Small intestine (tissue), 7 donors: ENCODE measurements around the gene HEBP2. TPM values are rescaled to one million over a fixed set of nuclear protein-coding genes. Genes with fewer than 3 reads are reported as not detected.
A peak's percentile ranks its signal among the peaks of the same experiment; 100 is the strongest.

ENCODE experiments used
- DNase-seq, 2 donors: peaks; one replicate each; pipeline versions ENCODE4 v3.0.0 to v3.0.0-alpha.2; 2013
- FAIRE-seq: peaks from 2 replicates; lab custom pipeline; 2012; peaks lifted over from hg19 to GRCh38; lab: Jason Lieb, UNC
- H3K27ac ChIP-seq, 3 donors: one replicate each; pipeline ENCODE4 v1.5.1; 2013; ENCODE audit warnings: low read length in 2 of 3, mild to moderate bottlenecking in 2 of 3, control low read depth in 1 of 3, inconsistent platforms in 1 of 3, low read depth in 1 of 3, moderate library complexity in 1 of 3
- H3K27me3 ChIP-seq, 3 donors: one replicate each; pipeline ENCODE4 v1.6.1; 2013; ENCODE audit warnings: low read length in 3 of 3, inconsistent platforms in 1 of 3; ENCODE audit not compliant: control insufficient read depth in 3 of 3, insufficient read depth in 3 of 3
- H3K36me3 ChIP-seq, 3 donors: one replicate each; pipeline ENCODE4 v1.6.1; 2013; ENCODE audit warnings: low read length in 3 of 3, inconsistent platforms in 1 of 3, low read depth in 1 of 3, mild to moderate bottlenecking in 1 of 3, moderate library complexity in 1 of 3; ENCODE audit not compliant: control insufficient read depth in 3 of 3, insufficient read depth in 2 of 3
- H3K4me1 ChIP-seq, 3 donors: one replicate each; pipeline ENCODE4 v1.6.1; 2013; ENCODE audit warnings: low read length in 2 of 3, inconsistent platforms in 1 of 3, low read depth in 1 of 3, mild to moderate bottlenecking in 1 of 3, moderate library complexity in 1 of 3; ENCODE audit not compliant: control insufficient read depth in 3 of 3, insufficient read depth in 2 of 3
- H3K4me3 ChIP-seq, 3 donors: one replicate each; pipeline ENCODE4 v1.5.1; 2013; ENCODE audit warnings: low read length in 3 of 3, control low read depth in 1 of 3, inconsistent platforms in 1 of 3, low read depth in 1 of 3, mild to moderate bottlenecking in 1 of 3, moderate library complexity in 1 of 3
- H3K9me3 ChIP-seq, 2 donors: one replicate each; pipeline ENCODE4 v1.6.1; 2013; ENCODE audit warnings: low read depth in 1 of 2, low read length in 1 of 2; ENCODE audit not compliant: control insufficient read depth in 2 of 2, insufficient read depth in 1 of 2
- WGBS, 3 donors: extraction: QIAGEN DNeasy Blood & Tissue Kit; methylation state at CpG; one replicate each; pipeline ENCODE4 v1.1.7; 2013; 5-methylcytosine and 5-hydroxymethylcytosine counted together
- polyA plus RNA-seq, 4 donors: library from polyadenylated mRNA; stranded (reverse) in 3 of 4; unstranded in 1 of 4; fragments of 200-250 nt in 3 of 4; fragments of 120-200 nt in 1 of 4; gene quantifications; one replicate each; pipeline versions ENCODE4 v1.2.1 to v1.2.3, GENCODE V29; 2013
- donor health status: healthy with polysubstance abuse.
- donor health status: control.
- donor health status: control.
- donor health status: Bipolar disorder and iron deficiency.
- donor health status: healthy.

Gene HEBP2
- polyA plus RNA-seq, 4 donors: 17.0 to 31.1 (median 24.4) TPM

- peaks cover 0 to 22% (median 14%) of the 10 kb centered on the region in 3 donors for H3K36me3 ChIP-seq
- no peaks in the 10 kb centered on the region for H3K27me3 ChIP-seq
- FAIRE-seq: no peak
- no peaks in the 10 kb centered on the region for H3K9me3 ChIP-seq
- DNase-seq: no peak
- peaks cover 2 to 8% (median 5%) of the 10 kb centered on the region in 3 donors for H3K4me1 ChIP-seq
- H3K4me3 ChIP-seq: no peak overlapping the region
- peak overlapping the region in 1 of 3 donors; percentile 5 for H3K27ac ChIP-seq
- WGBS, 3 donors: 95 to 96% (median 95%) methylated on average over 6 of the region's 6 CpGs
These were observed 37.9 kb downstream of the HEBP2 start for GRCh38 chr6:138441965-138442364.

GRCh38 chr6:138442663-138443062 is 38.6 kb downstream of the HEBP2 start:
- peaks cover 0 to 23% (median 16%) of the 10 kb centered on the region in 3 donors for H3K36me3 ChIP-seq
- 18 to 65% (median 39%) methylated on average over 2 of the region's 2 CpGs for WGBS, 3 donors
- no peaks in the 10 kb centered on the region for H3K27me3 ChIP-seq
- no peak overlapping the region for H3K4me3 ChIP-seq
- peak; percentile 42 to 59 for DNase-seq
- H3K4me1 ChIP-seq: peaks cover 2 to 8% (median 5%) of the 10 kb centered on the region in 3 donors
- peak; percentile 15 for FAIRE-seq
- peak overlapping the region in 1 of 3 donors; percentile 5 for H3K27ac ChIP-seq
- no peaks in the 10 kb centered on the region for H3K9me3 ChIP-seq

GRCh38 chr6:138443979-138444378 is 40.0 kb downstream of the HEBP2 start:
- DNase-seq: no peak
- Histone ChIP-seq H3K4me1 (peaks cover 2 to 8% (median 5%) of the 10 kb centered on the region in 3 donors), H3K36me3 (peaks cover 2 to 23% (median 16%) of the 10 kb centered on the region in 3 donors), H3K27me3 (no peaks in the 10 kb centered on the region), H3K27ac (no peak overlapping the region), H3K4me3 (no peak overlapping the region), H3K9me3 (no peaks in the 10 kb centered on the region)
- FAIRE-seq: no peak

- Histone ChIP-seq H3K27ac (no peak overlapping the region), H3K4me1 (peaks cover 3 to 6% (median 4%) of the 10 kb centered on the region in 3 donors), H3K36me3 (peaks cover 2 to 20% (median 18%) of the 10 kb centered on the region in 3 donors), H3K4me3 (no peak overlapping the region), H3K27me3 (no peaks in the 10 kb centered on the region), H3K9me3 (no peaks in the 10 kb centered on the region)
- no peak for DNase-seq
- WGBS, 3 donors: 89 to 91% (median 90%) methylated on average over 6 of the region's 6 CpGs
- no peak for FAIRE-seq
These were observed 42.8 kb downstream of the HEBP2 start for GRCh38 chr6:138446821-138447220.

GRCh38 chr6:138450445-138450844 is 46.4 kb downstream of the HEBP2 start:
- Histone ChIP-seq H3K27me3 (no peaks in the 10 kb centered on the region), H3K4me3 (no peak overlapping the region), H3K4me1 (peaks cover 0 to 11% (median 3%) of the 10 kb centered on the region in 3 donors), H3K27ac (no peak overlapping the region), H3K9me3 (no peaks in the 10 kb centered on the region), H3K36me3 (peaks cover 2 to 24% (median 14%) of the 10 kb centered on the region in 3 donors)
- FAIRE-seq: no peak
- 64 to 74% (median 71%) methylated on average over 3 of the region's 3 CpGs for WGBS, 3 donors
- no peak for DNase-seq

GRCh38 chr6:138451043-138451442 is 47.0 kb downstream of the HEBP2 start:
- no peak for DNase-seq
- H3K36me3 ChIP-seq: peaks cover 2 to 22% (median 11%) of the 10 kb centered on the region in 3 donors
- peak overlapping the region in 1 of 3 donors; percentile 32 for H3K27ac ChIP-seq
- peaks cover 0 to 17% (median 3%) of the 10 kb centered on the region in 3 donors for H3K4me1 ChIP-seq
- no peak overlapping the region for H3K4me3 ChIP-seq
- no peak for FAIRE-seq
- no peaks in the 10 kb centered on the region for H3K9me3 ChIP-seq
- 85 to 93% (median 91%) methylated on average over 3 of the region's 3 CpGs for WGBS, 3 donors
- H3K27me3 ChIP-seq: no peaks in the 10 kb centered on the region

- FAIRE-seq (no peak), DNase-seq (peak; percentile 71 to 75)
- Histone ChIP-seq H3K9me3 (no peaks in the 10 kb centered on the region), H3K27me3 (no peaks in the 10 kb centered on the region), H3K27ac (peak overlapping the region in 2 of 3 donors; percentile 30 to 87), H3K4me1 (peaks cover 0 to 24% (median 3%) of the 10 kb centered on the region in 3 donors), H3K36me3 (peaks cover 0 to 27% (median 6%) of the 10 kb centered on the region in 3 donors), H3K4me3 (no peak overlapping the region)
- WGBS, 3 donors: 17 to 47% (median 42%) methylated on average over 9 of the region's 9 CpGs
These were observed 51.1 kb downstream of the HEBP2 start for GRCh38 chr6:138454981-138455706.

GRCh38 chr6:138455746-138456400 is 51.9 kb downstream of the HEBP2 start:
- Histone ChIP-seq H3K9me3 (no peaks in the 10 kb centered on the region), H3K36me3 (peaks cover 0 to 31% (median 9%) of the 10 kb centered on the region in 3 donors), H3K4me1 (peaks cover 0 to 24% (median 3%) of the 10 kb centered on the region in 3 donors), H3K27ac (peak overlapping the region; percentile 43 to 87 (median 73)), H3K27me3 (no peaks in the 10 kb centered on the region), H3K4me3 (no peak overlapping the region)
- DNase-seq (peak; percentile 77 to 79), FAIRE-seq (no peak)
- WGBS, 3 donors: 8 to 36% (median 15%) methylated on average over 7 of the region's 7 CpGs
